Body of pancreas (tissue), 4 donors: ENCODE results near the gene COX6B2.

ENCODE experiments used
- CTCF ChIP-seq, 7 experiments: fragments of 450-650 bp in 4 of 7; fragments of 200-600 bp in 3 of 7; sonication (generic) in 3 of 7; IDR thresholded peaks; one replicate each; pipeline ENCODE4 v1.5.1; 2016 to 2019; ENCODE audit warnings: antibody characterized with exemption in 7 of 7
- POLR2A ChIP-seq, 3 donors: fragments of 450-650 bp; IDR thresholded peaks; one replicate each; pipeline ENCODE4 v1.6.1; 2016; ENCODE audit warnings: antibody characterized with exemption in 3 of 3, mild to moderate bottlenecking in 2 of 3

DNA sequence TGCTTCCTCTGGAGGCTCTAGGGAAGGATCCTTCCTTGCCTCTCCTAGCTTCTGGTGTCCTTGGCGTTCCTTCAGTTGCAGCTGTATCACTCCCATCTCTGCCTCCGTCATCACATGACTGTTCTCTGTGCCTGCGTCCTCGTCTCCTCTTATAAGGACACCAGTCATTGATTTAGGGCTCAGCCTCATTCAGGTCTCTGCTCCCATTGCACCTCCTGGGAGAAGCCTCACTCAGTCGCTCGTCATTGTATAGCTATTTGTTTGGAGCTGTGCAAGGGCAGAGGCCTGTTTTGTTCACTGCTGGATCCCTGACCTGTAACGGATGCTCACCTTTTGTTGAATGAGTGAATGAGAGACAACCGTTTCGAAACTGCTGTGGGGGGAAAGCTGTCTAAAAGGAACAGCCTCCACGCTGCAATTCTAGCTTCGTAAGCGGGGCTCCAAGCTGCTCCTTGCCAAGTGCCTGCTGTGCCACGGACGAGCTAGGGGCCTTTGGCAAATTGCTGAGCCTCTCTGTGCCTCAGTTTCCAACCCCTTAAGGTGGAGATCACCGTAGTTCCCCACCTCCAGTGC, 53.5 kb downstream of the COX6B2 start:
- TF ChIP-seq POLR2A (IDR thresholded peaks at IDR 0.05) (no peak), CTCF (IDR thresholded peaks at IDR 0.05) (no peak)
